Fibroblast of skin of left quadriceps (primary cell): ENCODE data around the gene HMCN1.
"Not testable (repeated sequence)": the region's sequence is repeated elsewhere in the genome, so short reads cannot be mapped to it uniquely, and the experiment has no call there.

ENCODE experiments used
- DNase-seq, 2 experiments: peaks; one replicate each; pipeline ENCODE4 v3.0.0-alpha.2; 2013; ENCODE audit warnings: low read depth in 2 of 2

The HMCN1 gene

DNA sequence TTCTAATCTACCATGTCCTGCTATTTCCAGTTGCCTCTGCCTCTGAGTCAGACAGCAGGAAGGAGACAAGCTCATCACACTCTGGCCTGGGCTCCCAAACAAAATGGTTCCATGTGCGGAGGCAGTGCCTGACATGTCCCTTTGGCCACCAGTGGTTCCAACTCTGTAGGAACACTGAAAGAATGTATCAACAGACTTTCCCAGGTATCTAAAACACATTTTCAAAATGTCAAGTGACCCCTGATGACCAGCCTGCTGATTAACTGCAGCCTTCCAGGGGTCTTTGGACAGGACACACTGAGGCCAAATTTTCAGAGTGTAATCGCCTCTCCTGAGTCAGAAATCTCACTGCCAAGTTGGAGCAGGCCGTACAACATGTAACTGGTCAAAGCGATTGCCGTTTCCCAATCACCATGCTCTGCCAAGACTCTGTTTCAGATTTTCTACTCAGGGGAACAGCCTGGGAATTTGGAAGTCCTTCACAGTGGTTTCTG is 468.1 kb downstream of the HMCN1 start:
- no peak for DNase-seq

DNA sequence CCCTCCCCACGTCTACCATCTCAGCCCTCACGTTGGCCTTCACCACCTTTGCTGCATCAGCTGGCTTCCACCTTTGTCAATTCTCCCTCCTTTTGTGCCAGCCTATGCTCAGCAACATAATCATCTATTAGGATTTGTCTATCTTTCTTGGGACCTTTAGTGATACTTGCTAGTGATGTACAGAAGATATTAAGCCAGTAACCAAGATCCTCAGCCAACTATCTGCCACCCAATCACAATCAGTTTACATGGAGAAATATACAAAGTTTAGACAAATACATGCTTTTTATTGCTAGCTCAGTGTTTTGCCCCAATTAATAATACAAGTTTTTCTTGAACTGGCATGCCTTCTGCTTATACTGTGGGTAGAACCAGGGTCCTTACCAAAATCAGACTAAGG is 468.6 kb downstream of the HMCN1 start:
- no peak for DNase-seq

DNA sequence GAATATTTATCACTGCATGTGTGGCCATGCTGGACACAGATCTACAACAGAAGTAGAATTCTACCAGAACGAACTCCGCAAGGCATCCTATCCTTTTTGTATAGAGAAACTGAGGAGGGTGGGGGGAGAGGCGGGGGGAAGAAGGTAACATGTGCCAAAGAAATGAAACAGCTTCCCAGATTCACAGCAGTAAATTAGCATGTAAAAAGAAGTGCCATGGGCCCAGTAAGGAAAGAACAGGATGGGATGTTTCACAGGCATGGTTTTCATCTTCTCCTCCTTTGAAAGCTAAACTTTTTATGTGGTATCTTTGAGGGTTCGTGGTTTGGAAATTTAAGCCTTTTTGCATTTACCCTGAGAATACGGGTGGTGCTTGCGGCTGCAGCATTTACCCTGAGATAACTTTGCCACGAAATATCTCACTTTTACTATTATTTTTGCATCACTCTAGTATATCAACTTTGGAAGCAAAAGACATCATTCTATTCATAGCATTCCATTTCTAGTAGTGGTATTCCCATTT is 471.9 kb downstream of the HMCN1 start:
- no peak for DNase-seq

DNA sequence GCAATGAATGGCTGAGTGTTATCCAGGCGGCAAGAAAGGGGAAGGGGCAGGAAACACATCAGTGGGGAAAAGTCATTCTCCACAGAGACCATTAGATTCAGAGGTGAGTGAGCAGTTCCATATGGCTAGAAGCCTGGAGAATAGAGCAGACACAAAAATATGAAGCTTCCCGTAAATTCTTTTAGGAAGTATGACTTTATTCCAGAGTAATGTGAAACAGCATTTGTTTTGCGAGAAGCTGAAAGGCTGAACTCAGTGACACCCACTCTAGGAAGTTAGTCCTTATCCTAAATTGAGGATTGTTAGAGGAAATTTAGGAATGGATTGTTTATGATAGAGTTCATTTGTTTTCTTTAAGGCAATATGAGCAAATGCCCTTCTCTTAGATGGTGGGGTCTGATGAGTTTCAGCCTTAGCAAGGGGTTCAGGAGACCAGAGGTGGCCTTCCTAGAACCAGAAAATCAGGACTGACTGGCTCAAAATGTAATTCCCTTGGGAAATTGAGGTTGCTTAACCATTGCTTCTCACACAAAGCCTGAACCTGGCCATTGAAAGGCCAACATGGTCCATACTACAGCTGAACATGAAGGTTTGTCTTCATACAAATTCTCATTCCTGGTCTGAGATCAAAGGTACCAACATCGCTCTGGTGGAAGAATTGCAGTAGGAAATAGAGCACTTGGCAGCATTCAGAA is 473.3 kb downstream of the HMCN1 start:
- DNase-seq, result peak; percentile 45 to 47

DNA sequence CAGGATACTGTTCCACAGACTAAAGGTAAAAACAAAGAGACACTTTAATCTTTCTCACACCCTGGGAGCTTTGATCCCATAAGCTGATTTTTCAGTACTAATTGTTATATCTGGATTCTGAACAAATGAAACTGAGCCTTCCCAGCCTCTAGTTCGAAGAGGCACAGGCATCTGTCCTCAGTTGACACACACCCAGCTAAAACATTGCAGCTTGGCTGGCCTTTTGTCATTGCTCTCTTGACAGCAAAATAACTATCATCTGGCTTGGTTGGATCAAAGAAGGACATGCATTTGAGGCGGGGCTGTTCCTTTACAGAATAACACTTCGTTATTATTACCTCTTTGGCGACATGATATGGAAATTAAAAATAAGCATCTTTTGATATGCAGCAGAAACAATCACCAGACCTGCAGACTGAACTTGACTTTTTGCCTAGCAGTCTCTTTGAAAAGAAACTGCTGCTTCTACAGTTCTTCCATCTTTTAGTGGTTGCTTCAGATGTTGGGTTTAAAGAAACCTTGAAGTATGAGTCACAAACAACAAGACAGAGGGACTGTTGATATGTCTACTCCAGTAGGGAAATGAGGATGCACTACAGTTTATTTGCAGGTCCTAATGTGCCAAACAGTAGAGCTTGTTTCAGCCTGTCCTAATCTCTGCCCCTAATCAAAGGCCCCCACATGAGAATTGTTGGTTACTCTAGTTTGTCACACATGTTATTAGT is 474.4 kb downstream of the HMCN1 start:
- no peak for DNase-seq

DNA sequence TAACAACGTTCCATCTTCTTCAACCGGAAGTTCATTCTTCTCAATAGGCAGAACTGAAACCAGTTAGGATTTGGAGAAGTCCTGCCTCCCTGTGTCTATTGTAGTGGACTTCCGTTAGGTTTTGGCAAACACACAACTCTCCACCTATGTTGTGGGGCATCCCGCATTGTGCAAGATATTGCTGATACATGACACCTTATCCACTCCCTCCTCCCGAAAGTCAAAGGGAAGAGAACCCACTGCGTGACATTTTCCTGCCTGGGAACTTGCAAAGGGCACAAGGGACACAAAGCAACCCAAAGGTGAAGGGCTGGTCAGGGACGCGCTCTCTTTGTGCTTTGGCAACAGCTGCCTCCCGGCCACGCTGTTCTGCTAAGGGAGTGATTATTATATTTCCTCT is 476.1 kb downstream of the HMCN1 start:
- no peak for DNase-seq

DNA sequence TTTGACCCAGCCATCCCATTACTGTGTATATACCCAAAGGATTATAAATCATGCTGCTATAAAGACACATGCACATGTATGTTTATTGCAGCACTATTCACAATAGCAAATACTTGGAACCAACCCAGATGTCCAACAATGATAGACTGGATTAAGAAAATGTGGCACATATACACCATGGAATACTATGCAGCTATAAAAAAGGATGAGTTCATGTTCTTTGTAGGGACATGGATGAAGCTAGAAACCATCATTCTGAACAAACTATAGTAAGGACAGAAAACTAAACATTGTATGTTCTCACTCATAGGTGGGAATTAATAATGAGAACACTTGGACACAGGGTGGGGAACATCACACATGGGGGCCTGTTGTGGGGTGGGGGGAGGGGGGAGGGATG is 477.4 kb downstream of the HMCN1 start:
- not testable (repeated sequence) for DNase-seq

DNA sequence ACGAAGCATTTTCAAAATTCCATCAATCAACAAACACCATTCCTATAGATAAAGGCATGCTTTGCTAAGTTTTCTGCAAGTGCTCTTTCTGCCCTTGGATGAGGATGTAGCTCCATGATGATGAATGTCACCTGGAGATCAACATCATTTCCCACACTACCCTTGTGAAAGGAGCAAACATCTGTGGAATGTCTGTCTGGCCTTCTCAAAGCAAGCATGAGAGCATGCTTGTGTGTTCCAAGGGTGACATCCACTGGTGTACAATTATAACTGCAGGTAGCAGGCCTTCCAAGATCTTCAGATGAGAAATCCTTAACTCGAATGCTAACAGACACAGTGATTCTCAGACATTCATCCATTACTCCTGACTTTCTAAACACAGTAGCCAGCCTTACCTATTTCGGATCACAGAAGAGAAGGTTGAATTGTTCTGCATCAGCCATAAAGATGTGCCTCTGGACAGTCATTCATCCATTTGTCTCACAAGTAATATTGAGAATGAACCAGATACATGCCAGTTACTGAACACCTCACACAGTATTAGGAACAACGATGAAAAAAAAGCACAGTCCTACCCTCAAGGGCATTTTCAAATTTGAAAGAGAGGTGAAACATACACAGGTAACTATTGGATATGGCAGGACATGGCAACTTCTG is 478.5 kb downstream of the HMCN1 start:
- peak; percentile 88 to 90 for DNase-seq

DNA sequence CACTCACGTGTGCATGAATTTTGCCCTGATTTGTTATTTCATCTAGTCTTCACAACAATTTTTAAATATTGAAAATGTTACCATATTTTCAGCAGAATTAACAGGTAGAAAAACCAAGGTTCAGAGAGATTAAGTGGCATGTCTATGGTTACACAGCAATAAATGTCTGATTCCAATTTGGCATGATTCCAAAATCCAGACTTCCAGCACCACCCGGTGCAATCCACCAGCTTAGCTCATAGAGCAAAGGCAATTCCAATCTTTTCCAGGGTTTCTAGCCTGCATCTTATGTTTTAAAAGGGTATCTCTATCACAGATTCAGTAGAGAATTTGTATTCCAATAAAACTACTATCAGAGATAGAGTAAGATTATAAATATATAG is 479.0 kb downstream of the HMCN1 start:
- no peak for DNase-seq

DNA sequence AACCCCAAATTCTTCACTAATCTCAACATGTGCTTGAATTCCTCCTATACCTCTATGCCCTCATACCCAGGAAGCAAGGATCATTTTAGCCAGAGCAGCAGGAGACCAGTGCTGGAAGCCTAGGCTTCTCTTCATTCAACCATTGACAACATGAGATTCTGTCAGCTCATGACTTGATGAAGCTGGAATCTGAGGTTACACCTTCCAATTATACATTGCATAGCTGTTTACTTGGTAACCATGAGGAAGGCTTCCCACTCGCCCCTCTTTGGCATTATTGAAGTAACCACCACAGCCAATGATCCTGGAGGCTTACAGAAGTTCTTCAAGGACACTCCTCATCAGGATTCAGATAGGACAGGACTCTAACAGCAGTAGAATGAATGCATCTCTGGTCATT is 480.6 kb downstream of the HMCN1 start:
- no peak for DNase-seq

DNA sequence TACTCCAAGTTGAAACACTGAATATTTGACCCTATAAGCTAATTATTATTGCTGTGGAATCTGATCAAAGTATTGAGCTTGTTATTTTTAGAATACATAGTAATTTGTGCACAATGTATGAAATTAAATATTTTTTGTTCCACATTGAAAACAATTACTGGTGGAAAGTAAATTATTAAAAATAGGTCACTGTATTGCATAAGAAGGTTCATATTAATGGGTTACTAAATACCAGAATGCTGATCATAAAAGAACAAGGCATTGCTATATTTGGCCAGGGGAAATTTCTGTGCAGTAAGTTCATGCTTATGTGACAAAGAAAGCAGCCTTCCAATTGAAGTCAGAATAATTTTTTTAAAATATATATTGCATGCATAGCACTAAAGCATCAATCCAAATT is 481.4 kb downstream of the HMCN1 start:
- DNase-seq, result no peak

DNA sequence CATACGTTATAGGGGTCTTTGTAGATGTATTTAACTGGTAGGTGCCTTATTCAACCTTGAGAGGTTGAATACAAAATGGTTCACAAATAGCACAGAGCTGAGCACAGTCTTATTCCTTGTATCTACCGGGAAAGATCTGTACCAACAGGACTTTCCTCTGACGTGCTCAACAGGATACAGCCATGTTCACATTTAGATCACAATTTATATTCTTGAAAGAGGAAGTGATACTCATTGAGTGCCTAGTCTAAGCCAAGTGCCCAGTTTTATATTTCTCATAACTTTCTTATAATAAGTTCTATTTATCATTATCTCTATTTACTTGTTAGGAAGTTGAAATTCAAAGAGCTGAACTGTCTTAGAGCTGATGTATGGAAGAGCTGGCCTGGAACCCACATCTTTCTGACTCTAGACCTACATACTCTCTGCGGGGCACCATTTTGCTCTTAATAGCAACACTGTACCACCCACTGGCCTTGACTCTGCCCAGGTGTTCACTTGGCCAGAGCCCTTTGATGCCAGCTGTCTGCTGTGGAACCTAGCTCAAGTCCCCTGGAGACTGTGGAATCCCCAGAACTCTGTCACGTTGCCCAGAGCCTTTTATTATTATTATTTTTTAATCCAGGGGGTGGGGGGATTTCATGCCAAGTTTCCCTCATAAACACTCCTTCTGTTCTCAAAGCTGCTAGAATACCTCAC is 484.6 kb downstream of the HMCN1 start:
- no peak for DNase-seq

DNA sequence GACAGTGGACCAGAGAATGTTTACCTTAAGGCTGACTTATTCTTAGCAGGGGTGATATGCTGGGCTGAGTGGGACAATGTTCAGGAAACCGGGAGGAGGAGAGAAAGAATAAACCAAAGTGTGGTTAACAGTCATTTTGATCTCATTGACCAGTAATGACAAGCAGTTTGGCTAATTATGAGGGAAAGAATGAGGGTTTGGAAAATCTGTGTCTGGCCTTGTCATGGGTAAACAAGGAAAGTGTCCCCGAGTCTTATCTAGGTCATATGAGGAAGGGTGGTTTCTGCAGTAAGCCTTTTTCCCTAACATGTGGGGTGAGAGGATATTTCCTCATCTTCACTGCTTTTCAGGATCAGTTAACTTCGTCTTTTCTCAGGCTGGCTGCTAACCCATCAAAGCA is 485.9 kb downstream of the HMCN1 start:
- DNase-seq, result no peak

DNA sequence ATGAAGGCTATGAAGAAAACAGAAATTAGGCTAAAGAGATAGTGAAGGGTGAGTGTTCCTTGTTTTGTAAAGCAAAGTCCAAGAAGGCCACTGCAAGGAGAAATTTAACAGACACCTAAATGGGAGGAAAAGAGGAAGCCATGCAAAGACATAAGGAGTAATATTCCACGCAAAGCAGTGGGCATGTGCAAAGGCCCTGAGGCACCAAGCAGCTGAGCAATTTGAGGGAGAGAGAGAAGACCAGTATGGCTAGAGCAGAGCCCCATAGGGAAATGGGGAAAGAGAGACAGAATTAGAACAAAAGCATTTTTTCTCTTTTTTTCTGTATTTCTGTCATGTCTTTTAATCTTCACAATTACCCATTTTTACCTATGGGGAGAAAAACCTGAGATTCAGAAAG is 486.7 kb downstream of the HMCN1 start:
- DNase-seq, result no peak

DNA sequence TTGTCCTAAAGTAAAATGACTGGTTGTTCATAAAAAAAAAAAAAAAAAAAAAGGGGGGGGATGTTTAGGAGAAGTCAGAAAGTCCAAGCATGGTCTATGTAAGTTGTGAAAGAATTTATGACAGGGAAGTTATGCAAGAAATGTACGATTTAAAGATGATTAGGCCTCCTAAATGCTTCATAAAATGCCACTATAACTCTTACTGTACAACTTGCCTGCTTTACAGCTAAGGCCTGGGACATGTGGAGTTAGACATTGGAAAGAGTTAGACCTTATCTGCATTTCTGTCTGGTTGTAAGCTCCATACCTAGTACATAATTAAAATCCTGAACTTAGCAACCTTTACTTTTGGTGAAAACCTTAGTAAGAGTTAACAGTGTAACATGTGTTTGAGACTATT is 490.9 kb downstream of the HMCN1 start:
- DNase-seq, result no peak

DNA sequence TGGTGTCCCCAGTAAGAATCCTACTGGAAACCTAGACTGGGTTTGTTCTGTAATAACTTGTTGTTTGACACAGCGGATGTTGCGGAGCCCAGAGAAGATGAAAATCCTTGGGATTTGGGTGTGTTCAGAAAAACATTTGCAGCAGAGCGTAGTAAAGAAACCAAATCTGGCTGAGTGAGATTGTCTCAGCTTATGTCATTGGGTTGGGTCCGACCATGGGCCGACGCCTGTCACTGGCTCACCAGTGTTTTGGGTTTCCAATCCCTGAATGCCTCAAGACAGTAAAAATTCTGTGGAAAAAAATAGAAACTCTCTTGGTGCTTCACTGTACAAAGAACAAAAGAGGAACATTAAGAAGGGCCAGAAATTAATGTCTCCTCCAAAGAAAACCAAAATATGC is 494.6 kb downstream of the HMCN1 start:
- DNase-seq, result no peak

DNA sequence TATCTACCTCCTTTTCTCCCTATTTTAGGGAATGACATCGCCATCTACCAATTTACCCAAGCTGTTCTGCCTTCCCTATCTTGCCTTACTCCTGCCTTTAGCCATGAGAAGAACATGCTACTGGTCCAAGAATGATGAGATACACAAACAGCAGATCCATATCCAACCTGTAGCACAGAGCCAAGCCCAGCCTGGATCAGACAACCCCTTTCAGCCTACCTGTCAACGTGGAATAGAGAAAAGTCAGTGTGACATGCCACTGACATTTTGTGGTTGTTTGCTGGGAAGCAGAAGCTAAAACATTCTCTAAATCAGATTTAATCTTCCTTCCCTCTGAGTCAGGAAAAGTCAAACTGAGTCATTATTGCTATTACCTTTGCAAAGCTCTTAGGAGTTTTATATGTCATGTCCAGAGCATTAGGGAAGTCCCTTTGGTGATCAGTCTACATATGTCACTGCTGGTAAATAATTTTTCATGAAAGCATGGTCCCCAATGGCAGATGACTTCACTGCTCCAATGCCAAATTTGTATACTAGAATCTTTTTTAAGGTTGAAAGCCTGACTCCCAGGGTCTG is 497.8 kb downstream of the HMCN1 start:
- DNase-seq, result no peak

DNA sequence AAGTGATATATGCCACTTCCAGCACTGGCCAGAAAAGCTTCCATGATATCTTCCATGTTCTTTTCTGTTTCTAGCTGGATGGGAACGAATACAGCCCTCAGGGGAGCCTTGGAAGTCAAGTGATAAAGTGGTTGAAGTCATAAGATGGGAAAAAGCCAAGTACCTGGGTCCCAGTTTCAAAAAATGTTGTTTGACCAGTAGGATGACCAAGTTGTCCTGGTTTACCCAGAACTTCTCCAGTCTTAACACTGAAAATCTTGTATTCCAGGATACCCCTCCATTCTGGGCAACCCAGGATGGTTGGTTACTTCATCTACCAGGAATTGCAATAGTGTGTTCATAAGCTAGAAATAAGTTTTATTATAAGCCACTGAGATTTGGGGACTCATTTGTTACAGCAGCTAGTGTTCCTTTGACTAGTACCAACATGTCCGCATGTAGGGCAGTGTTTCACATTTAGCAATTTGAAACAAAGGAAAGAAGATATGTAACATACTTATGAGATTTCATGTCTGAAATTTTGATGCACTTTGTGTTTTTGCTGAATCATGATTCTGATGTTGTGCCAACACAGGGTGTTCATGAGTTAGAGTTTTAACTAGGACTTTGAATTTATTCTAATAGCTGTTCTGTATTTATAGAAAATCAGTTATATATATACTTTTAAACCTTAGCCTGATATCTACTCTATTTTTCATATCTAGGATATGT is 500.9 kb downstream of the HMCN1 start:
- no peak for DNase-seq

DNA sequence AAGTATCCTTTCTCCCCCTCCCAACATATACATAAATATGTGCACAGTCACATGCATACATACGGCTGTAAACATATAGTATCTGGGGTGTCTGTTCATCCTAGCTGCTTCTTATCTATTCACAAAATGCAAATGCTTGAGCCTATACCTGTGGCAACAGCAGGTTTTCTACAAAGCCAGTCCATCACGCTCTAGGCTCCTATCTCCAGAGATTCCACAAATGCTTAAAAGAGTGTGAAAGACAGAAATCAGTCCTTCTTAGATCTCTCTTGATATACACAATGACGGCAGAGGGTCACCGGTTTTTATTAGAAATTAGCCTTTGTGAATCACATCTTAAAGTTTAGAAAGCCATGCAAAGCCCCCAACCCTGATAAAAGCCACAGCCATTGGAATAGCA is 501.5 kb downstream of the HMCN1 start:
- DNase-seq, result no peak

DNA sequence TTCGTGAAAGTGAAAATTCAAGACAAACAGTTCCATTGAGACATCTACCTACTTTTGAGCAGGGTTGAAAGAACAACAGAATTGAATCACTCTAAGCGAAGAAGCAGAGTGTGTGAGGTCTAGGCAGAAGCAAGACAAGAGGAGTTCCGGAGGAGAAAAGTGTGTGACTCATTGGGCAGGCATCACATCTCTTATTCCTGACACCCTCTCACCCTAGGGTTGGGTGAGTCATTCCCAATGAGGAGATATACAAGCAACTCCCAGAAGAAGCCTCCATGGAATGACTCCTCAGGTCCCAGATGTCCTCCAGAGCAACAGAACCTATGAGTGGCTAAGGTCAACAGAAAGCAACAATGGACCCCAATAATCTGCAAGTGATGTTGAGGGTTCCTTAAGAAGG is 502.7 kb downstream of the HMCN1 start:
- peak; percentile 79 to 81 for DNase-seq

DNA sequence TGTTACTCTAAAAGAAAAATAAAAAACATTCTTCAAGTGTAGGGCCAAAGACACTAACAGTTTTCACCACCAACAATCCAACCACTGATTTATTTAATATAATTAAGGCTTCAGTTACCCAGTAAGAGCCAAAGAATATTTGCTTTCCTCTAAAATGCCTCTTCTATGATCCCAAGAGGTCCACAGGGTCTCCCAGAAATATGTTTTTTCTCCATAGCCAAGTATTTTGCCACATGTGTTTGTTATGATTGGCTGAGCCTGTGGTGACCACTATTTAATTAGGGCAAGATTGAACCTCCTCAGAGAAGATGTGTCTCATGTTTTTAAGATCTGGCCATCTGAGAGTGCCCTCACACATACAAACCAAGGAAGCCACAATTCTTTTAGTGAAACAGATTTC is 505.0 kb downstream of the HMCN1 start:
- peak; percentile 54 to 55 for DNase-seq
